Gastroesophageal sphincter (tissue), 3 donors: ENCODE measurements around the gene VPS45.
"Not testable (repeated sequence)": the region's sequence is repeated elsewhere in the genome, so short reads cannot be mapped to it uniquely, and the experiment has no call there.

Experiments
- CTCF ChIP-seq, 4 experiments: fragments of 200-600 bp in 2 of 4; fragments of 450-650 bp in 2 of 4; sonication (generic) in 1 of 4; IDR thresholded peaks; one replicate each; pipeline ENCODE4 v1.5.1; 2017 to 2019; ENCODE audit warnings: antibody characterized with exemption in 4 of 4, mild to moderate bottlenecking in 2 of 4, moderate library complexity in 2 of 4
- EP300 ChIP-seq: sonication (generic); formaldehyde crosslinking; IDR thresholded peaks from one replicate; pipeline ENCODE4 v1.6.1; 2017; ENCODE audit warnings: antibody characterized with exemption, mild to moderate bottlenecking
- POLR2A ChIP-seq, 2 donors: fragments of 450-650 bp; IDR thresholded peaks; one replicate each; pipeline ENCODE4 v1.6.1; 2017; ENCODE audit warnings: antibody characterized with exemption in 2 of 2, mild to moderate bottlenecking in 2 of 2, moderate library complexity in 1 of 2

GRCh38 chr1:150055507-150055906, 12.1 kb upstream of the VPS45 start:
- not testable (repeated sequence) for TF ChIP-seq CTCF (IDR thresholded peaks at IDR 0.05); EP300; POLR2A (IDR thresholded peaks at IDR 0.05)
